Stomach (tissue), 4 donors: ENCODE data around the gene EI24.

Experiments
- EP300 ChIP-seq: sonication (generic); formaldehyde crosslinking; IDR thresholded peaks from one replicate; pipeline ENCODE4 v1.6.1; 2017; ENCODE audit warnings: antibody characterized with exemption
- POLR2A ChIP-seq, 4 donors: fragments of 450-650 bp; IDR thresholded peaks; one replicate each; pipeline ENCODE4 v1.6.1; 2016; ENCODE audit warnings: antibody characterized with exemption in 4 of 4, control low read depth in 2 of 4, mild to moderate bottlenecking in 1 of 4, moderate library complexity in 1 of 4
- POLR2AphosphoS5 ChIP-seq, 3 donors: sonication (generic); formaldehyde crosslinking; IDR thresholded peaks; one replicate each; pipeline ENCODE4 v1.6.1; 2016; ENCODE audit warnings: antibody characterized with exemption in 3 of 3
- TF ChIP-seq, protein P1 (sequence below), 7 experiments: fragments of 450-650 bp in 4 of 7; fragments of 200-600 bp in 3 of 7; sonication (generic) in 3 of 7; IDR thresholded peaks; one replicate each; pipeline ENCODE4 v1.5.1; 2016 to 2019; ENCODE audit warnings: antibody characterized with exemption in 7 of 7, control low read depth in 2 of 7, mild to moderate bottlenecking in 1 of 7

DNA sequence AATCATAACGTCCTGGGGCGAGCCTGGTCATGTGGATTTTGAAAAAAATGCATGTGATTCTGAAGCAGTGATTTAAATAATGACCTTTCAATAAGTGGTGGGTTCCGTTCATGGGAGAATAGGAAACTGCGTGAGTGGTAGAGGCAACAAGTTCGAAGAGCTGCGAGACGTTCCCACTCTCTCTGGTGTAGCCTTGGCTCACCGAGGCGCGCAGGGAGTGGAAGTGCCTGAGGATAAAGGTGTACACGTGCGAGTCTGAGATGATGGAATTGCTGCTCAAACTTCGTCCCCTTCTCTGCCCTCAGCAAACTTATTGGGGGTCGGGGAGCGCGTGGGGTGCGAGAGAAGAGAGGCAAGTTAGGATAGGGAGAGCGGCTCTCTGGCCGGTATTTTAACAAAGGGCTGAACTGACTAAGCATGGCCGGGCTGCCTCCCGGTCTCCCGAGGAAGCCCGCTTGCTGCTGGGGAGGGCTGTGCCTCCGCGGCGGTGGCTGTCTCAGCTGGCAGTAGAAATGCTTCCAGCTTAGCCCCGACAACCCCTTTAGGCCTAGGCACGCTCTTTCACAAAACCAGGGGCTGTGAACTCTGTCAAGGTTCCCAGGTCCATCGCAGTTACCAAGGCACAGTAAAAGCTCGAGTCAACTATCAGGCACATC, 22.5 kb downstream of the EI24 start:
- TF ChIP-seq, protein P1, sequence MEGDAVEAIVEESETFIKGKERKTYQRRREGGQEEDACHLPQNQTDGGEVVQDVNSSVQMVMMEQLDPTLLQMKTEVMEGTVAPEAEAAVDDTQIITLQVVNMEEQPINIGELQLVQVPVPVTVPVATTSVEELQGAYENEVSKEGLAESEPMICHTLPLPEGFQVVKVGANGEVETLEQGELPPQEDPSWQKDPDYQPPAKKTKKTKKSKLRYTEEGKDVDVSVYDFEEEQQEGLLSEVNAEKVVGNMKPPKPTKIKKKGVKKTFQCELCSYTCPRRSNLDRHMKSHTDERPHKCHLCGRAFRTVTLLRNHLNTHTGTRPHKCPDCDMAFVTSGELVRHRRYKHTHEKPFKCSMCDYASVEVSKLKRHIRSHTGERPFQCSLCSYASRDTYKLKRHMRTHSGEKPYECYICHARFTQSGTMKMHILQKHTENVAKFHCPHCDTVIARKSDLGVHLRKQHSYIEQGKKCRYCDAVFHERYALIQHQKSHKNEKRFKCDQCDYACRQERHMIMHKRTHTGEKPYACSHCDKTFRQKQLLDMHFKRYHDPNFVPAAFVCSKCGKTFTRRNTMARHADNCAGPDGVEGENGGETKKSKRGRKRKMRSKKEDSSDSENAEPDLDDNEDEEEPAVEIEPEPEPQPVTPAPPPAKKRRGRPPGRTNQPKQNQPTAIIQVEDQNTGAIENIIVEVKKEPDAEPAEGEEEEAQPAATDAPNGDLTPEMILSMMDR (IDR thresholded peaks at IDR 0.05): no peak
- TF ChIP-seq EP300 (no peak), POLR2A (IDR thresholded peaks at IDR 0.05) (no peak), POLR2AphosphoS5 (IDR thresholded peaks at IDR 0.05) (no peak)
